ENCODE data around the gene KMO. TPM values are rescaled to one million over a fixed set of nuclear protein-coding genes. Genes with fewer than 3 reads are reported as not detected.

The KMO gene
- total and polyA plus RNA-seq, 7 donors = 0.27 to 5.4 (median 1.8) TPM

GRCh38 chr1:241630899-241631298 is 98.7 kb downstream of the KMO start:
- peaks cover 0 to under 1% (median 0%) of the 10 kb centered on the region in 4 donors for H3K4me1 ChIP-seq
- H3K4me3 ChIP-seq = no peak overlapping the region
- TF ChIP-seq POLR2AphosphoS5 (IDR thresholded peaks at IDR 0.05) (no peak), EP300 (IDR thresholded peaks at IDR 0.05) (no peak), POLR2A (IDR thresholded peaks at IDR 0.05) (no peak)
- TF ChIP-seq, protein P1, sequence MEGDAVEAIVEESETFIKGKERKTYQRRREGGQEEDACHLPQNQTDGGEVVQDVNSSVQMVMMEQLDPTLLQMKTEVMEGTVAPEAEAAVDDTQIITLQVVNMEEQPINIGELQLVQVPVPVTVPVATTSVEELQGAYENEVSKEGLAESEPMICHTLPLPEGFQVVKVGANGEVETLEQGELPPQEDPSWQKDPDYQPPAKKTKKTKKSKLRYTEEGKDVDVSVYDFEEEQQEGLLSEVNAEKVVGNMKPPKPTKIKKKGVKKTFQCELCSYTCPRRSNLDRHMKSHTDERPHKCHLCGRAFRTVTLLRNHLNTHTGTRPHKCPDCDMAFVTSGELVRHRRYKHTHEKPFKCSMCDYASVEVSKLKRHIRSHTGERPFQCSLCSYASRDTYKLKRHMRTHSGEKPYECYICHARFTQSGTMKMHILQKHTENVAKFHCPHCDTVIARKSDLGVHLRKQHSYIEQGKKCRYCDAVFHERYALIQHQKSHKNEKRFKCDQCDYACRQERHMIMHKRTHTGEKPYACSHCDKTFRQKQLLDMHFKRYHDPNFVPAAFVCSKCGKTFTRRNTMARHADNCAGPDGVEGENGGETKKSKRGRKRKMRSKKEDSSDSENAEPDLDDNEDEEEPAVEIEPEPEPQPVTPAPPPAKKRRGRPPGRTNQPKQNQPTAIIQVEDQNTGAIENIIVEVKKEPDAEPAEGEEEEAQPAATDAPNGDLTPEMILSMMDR (IDR thresholded peaks at IDR 0.05) = no peak
- no peaks in the 10 kb centered on the region for H3K27me3 ChIP-seq
- H3K36me3 ChIP-seq = peaks cover 0 to 7% (median 0%) of the 10 kb centered on the region in 4 donors
- 96 to 98% methylated on average over 2 of the region's 2 CpGs for WGBS, 2 donors
- H3K27ac ChIP-seq = no peak overlapping the region
- intact Hi-C loops (cut with DNase I) = no loop called here
- no peaks in the 10 kb centered on the region for H3K9me3 ChIP-seq
- no peak for DNase-seq

- Histone ChIP-seq H3K36me3 (peaks cover 0 to 7% (median 0%) of the 10 kb centered on the region in 4 donors), H3K4me1 (peaks cover 0 to 8% (median 3%) of the 10 kb centered on the region in 4 donors), H3K27me3 (no peaks in the 10 kb centered on the region), H3K4me3 (no peak overlapping the region), H3K9me3 (no peaks in the 10 kb centered on the region), H3K27ac (no peak overlapping the region)
- TF ChIP-seq EP300 (IDR thresholded peaks at IDR 0.05) = no peak
- TF ChIP-seq, protein P1 (IDR thresholded peaks at IDR 0.05) = no peak
- no peak for TF ChIP-seq POLR2AphosphoS5 (IDR thresholded peaks at IDR 0.05)
- no peak for TF ChIP-seq POLR2A (IDR thresholded peaks at IDR 0.05)
- intact Hi-C loops (cut with DNase I) = no loop called here
- WGBS, 2 donors = 74 to 83% methylated on average over 5 of the region's 5 CpGs
- DNase-seq = no peak
These were observed 99.5 kb downstream of the KMO start for GRCh38 chr1:241631674-241632073.

GRCh38 chr1:241632987-241633386 is 100.8 kb downstream of the KMO start:
- TF ChIP-seq POLR2AphosphoS5 (IDR thresholded peaks at IDR 0.05) (no peak), EP300 (IDR thresholded peaks at IDR 0.05) (no peak), POLR2A (IDR thresholded peaks at IDR 0.05) (no peak)
- TF ChIP-seq, protein P1 (IDR thresholded peaks at IDR 0.05) = no peak
- no peaks in the 10 kb centered on the region for H3K9me3 ChIP-seq
- 84 to 90% methylated on average over 3 of the region's 3 CpGs for WGBS, 2 donors

GRCh38 chr1:241635556-241636152 is 103.5 kb downstream of the KMO start:
- no peak overlapping the region for H3K27ac ChIP-seq
- intact Hi-C loops (cut with DNase I) = no loop called here
- H3K4me3 ChIP-seq = no peak overlapping the region
- DNase-seq = no peak
- TF ChIP-seq, protein P1 (IDR thresholded peaks at IDR 0.05) = no peak
- TF ChIP-seq EP300 (IDR thresholded peaks at IDR 0.05) (no peak), POLR2A (IDR thresholded peaks at IDR 0.05) (no peak), POLR2AphosphoS5 (IDR thresholded peaks at IDR 0.05) (no peak)
- H3K4me1 ChIP-seq = peaks cover 0 to 33% (median 20%) of the 10 kb centered on the region in 4 donors
- H3K9me3 ChIP-seq = no peaks in the 10 kb centered on the region
- H3K36me3 ChIP-seq = peaks cover 0 to 7% (median 0%) of the 10 kb centered on the region in 4 donors
- no peaks in the 10 kb centered on the region for H3K27me3 ChIP-seq
- WGBS, 2 donors = 63 to 86% methylated on average over 4 of the region's 4 CpGs

More at GRCh38 chr1:241632987-241633386, 100.8 kb downstream of the KMO start:
- intact Hi-C loops (cut with DNase I) = no loop called here
- no peak for DNase-seq
- H3K36me3 ChIP-seq = peaks cover 0 to 7% (median 0%) of the 10 kb centered on the region in 4 donors
- no peak overlapping the region for H3K27ac ChIP-seq
- H3K27me3 ChIP-seq = no peaks in the 10 kb centered on the region
- peaks cover 0 to 20% (median 8%) of the 10 kb centered on the region in 4 donors for H3K4me1 ChIP-seq
- H3K4me3 ChIP-seq = no peak overlapping the region
